Upper lobe of left lung (tissue), 6 donors: Measurements from ENCODE around the gene RIPK3. TPM values are rescaled to one million over a fixed set of nuclear protein-coding genes. Genes with fewer than 3 reads are reported as not detected.
A peak's percentile ranks its signal among the peaks of the same experiment; 100 is the strongest.
"Not testable (repeated sequence)": the region's sequence is repeated elsewhere in the genome, so short reads cannot be mapped to it uniquely, and the experiment has no call there.

Experiments
- ATAC-seq, 2 donors: fragments of 200-7000 bp; cut with Tn5 transposase; one replicate each; pipeline ENCODE4 v1.9.1; 2022; ENCODE audit warnings: mild to moderate bottlenecking in 2 of 2, moderate library complexity in 2 of 2; ENCODE audit not compliant: low FRiP score in 2 of 2
- DNase-seq, 2 donors: peaks; one replicate each; pipeline ENCODE4 v3.0.0-alpha.2; 2019 to 2020
- H3K27ac ChIP-seq, 4 donors: fragments of 200-600 bp; sonication (generic); one replicate each; pipeline ENCODE4 v1.5.1; 2016 to 2019
- H3K27me3 ChIP-seq, 4 donors: fragments of 200-600 bp; sonication (generic); one replicate each; pipeline ENCODE4 v1.5.1; 2017 to 2019
- H3K36me3 ChIP-seq, 4 donors: fragments of 200-600 bp; sonication (generic); one replicate each; pipeline ENCODE4 v1.5.1; 2016 to 2019
- H3K4me1 ChIP-seq, 4 donors: fragments of 200-600 bp; sonication (generic); one replicate each; pipeline ENCODE4 v1.5.1; 2018 to 2019
- H3K4me3 ChIP-seq, 4 donors: fragments of 200-600 bp; sonication (generic); one replicate each; pipeline ENCODE4 v1.5.1; 2017 to 2019; ENCODE audit warnings: mild to moderate bottlenecking in 2 of 4, moderate library complexity in 1 of 4
- H3K9me3 ChIP-seq, 4 donors: fragments of 200-600 bp; sonication (generic); one replicate each; pipeline ENCODE4 v1.5.1; 2018 to 2019
- CTCF ChIP-seq, 6 experiments: fragments of 450-650 bp in 4 of 6; fragments of 200-600 bp in 2 of 6; sonication (generic) in 2 of 6; IDR thresholded peaks; one replicate each; pipeline ENCODE4 v1.5.1; 2016 to 2019; ENCODE audit warnings: antibody characterized with exemption in 6 of 6
- EP300 ChIP-seq, 4 donors: sonication (generic); formaldehyde crosslinking; IDR thresholded peaks; one replicate each; pipeline ENCODE4 v1.5.1; 2017; ENCODE audit warnings: antibody characterized with exemption in 4 of 4, control low read depth in 2 of 4
- POLR2A ChIP-seq, 4 donors: fragments of 450-650 bp; IDR thresholded peaks; one replicate each; pipeline ENCODE4 v1.5.1; 2016 to 2017; ENCODE audit warnings: antibody characterized with exemption in 4 of 4, mild to moderate bottlenecking in 2 of 4
- POLR2AphosphoS5 ChIP-seq, 2 donors: sonication (generic); formaldehyde crosslinking; IDR thresholded peaks; one replicate each; pipeline ENCODE4 v1.5.1; 2017; ENCODE audit warnings: antibody characterized with exemption in 2 of 2
- WGBS, 2 donors: methylation state at CpG; one replicate each; pipeline ENCODE4 v1.1.5; 2017 to 2018; 5-methylcytosine and 5-hydroxymethylcytosine counted together
- total RNA-seq, 6 donors: library from RNA; depleted of rRNA in 4 of 6; stranded (reverse); fragments of >200 nt in 4 of 6; gene quantifications; one replicate each; pipeline versions ENCODE4 v1.1.0 to v1.2.1, GENCODE V29; 2016 to 2021
- donor health status: DM: no; HTN: no; CAD: no; lungs with moderate emphysema.
- donor health status: DM: no; HTN: yes; CAD: no; lungs with severe emphysema.

Gene RIPK3
- 10 to 100 TPM; 16.1 to 92.2 (median 29.1) TPM for total RNA-seq

GRCh38 chr14:24339284-24340151 is at the start of gene RIPK3:
Gene RIPK3 (minus strand): TSS chr14:24339991. CDS start chr14:24339826, 165 bp downstream.
- DNase-seq (peak; percentile 88 to 89), ATAC-seq (peak; percentile 83 to 84)
- peaks cover 26 to 47% (median 31%) of the 10 kb centered on the region in 4 donors for H3K4me1 ChIP-seq
- peaks cover 0 to 4% (median 0%) of the 10 kb centered on the region in 4 donors for H3K27me3 ChIP-seq
- peak within 1 kb of the TSS; percentile 71 to 83 (median 78) for H3K27ac ChIP-seq
- H3K36me3 ChIP-seq, result peaks cover 0 to 11% (median 3%) of the 10 kb centered on the region in 4 donors
- WGBS, 2 donors, result 11 to 25% methylated on average over 13 to 51 of the region's 51 CpGs
- peak within 1 kb of the TSS; percentile 4 to 70 (median 54) for H3K4me3 ChIP-seq
- peak in 2 of 6 experiments; percentile 7 to 23 for TF ChIP-seq CTCF (IDR thresholded peaks at IDR 0.05)
- TF ChIP-seq POLR2A (IDR thresholded peaks at IDR 0.05), result peak in 3 of 4 donors; percentile 8 to 74 (median 59)
- TF ChIP-seq EP300 (IDR thresholded peaks at IDR 0.05), result no peak
- peak; percentile 5 to 55 for TF ChIP-seq POLR2AphosphoS5 (IDR thresholded peaks at IDR 0.05)
- H3K9me3 ChIP-seq, result no peaks in the 10 kb centered on the region

GRCh38 chr14:24389226-24389848 is 49.5 kb upstream of the RIPK3 start:
- Histone ChIP-seq H3K27me3 (no peaks in the 10 kb centered on the region), H3K36me3 (no peaks in the 10 kb centered on the region), H3K9me3 (no peaks in the 10 kb centered on the region), H3K4me1 (peaks cover 9 to 30% (median 13%) of the 10 kb centered on the region in 4 donors), H3K27ac (peak overlapping the region in 1 of 4 donors; percentile 19), H3K4me3 (no peak overlapping the region)
- DNase-seq (no peak), ATAC-seq (no peak)
- 44% methylated on average over 11 of the region's 11 CpGs for WGBS, 2 donors
- TF ChIP-seq CTCF (IDR thresholded peaks at IDR 0.05), result no peak
- TF ChIP-seq POLR2A (IDR thresholded peaks at IDR 0.05), result no peak
- TF ChIP-seq POLR2AphosphoS5 (IDR thresholded peaks at IDR 0.05), result no peak
- no peak for TF ChIP-seq EP300 (IDR thresholded peaks at IDR 0.05)

- 81 to 92% methylated on average over 2 of the region's 2 CpGs for WGBS, 2 donors
- TF ChIP-seq CTCF (IDR thresholded peaks at IDR 0.05) (no peak), EP300 (IDR thresholded peaks at IDR 0.05) (no peak), POLR2AphosphoS5 (IDR thresholded peaks at IDR 0.05) (no peak), POLR2A (IDR thresholded peaks at IDR 0.05) (no peak)
- Histone ChIP-seq H3K36me3 (no peaks in the 10 kb centered on the region), H3K4me1 (peaks cover 9 to 30% (median 13%) of the 10 kb centered on the region in 4 donors), H3K4me3 (no peak overlapping the region), H3K27ac (peak overlapping the region in 1 of 4 donors; percentile 19), H3K27me3 (no peaks in the 10 kb centered on the region), H3K9me3 (no peaks in the 10 kb centered on the region)
- DNase-seq (no peak), ATAC-seq (no peak)
These were observed 48.8 kb upstream of the RIPK3 start for GRCh38 chr14:24388474-24389179.

- WGBS, 2 donors, result 86 to 89% methylated on average over 5 of the region's 5 CpGs
- DNase-seq, H3K4me3 ChIP-seq, H3K36me3 ChIP-seq, H3K27ac ChIP-seq, H3K9me3 ChIP-seq, H3K27me3 ChIP-seq, ATAC-seq: not testable (repeated sequence)
- H3K4me1 ChIP-seq, result peaks cover 9 to 30% (median 13%) of the 10 kb centered on the region in 4 donors
These were observed 47.8 kb upstream of the RIPK3 start for GRCh38 chr14:24387579-24387978.

- no peaks in the 10 kb centered on the region for H3K9me3 ChIP-seq
- peaks cover 9 to 24% (median 11%) of the 10 kb centered on the region in 4 donors for H3K4me1 ChIP-seq
- H3K27ac ChIP-seq, result no peak overlapping the region
- H3K36me3 ChIP-seq, result no peaks in the 10 kb centered on the region
- TF ChIP-seq EP300 (IDR thresholded peaks at IDR 0.05), result no peak
- TF ChIP-seq CTCF (IDR thresholded peaks at IDR 0.05), result no peak
- TF ChIP-seq POLR2AphosphoS5 (IDR thresholded peaks at IDR 0.05), result no peak
- TF ChIP-seq POLR2A (IDR thresholded peaks at IDR 0.05), result no peak
- no peaks in the 10 kb centered on the region for H3K27me3 ChIP-seq
- no peak overlapping the region for H3K4me3 ChIP-seq
- 85 to 92% methylated on average over 2 of the region's 2 CpGs for WGBS, 2 donors
- DNase-seq (no peak), ATAC-seq (no peak)
These were observed 47.2 kb upstream of the RIPK3 start for GRCh38 chr14:24387009-24387345.
